Loucy (cell line): ENCODE data around the gene CNNM3.

Experiments
- CTCF ChIP-seq: fragments of 200-600 bp; sonication (generic); conservative IDR thresholded peaks from 2 replicates; pipeline ENCODE4 v1.5.1; 2014; ENCODE audit warnings: mild to moderate bottlenecking, antibody characterized with exemption, low read length
- EZH2phosphoT487 ChIP-seq: fragments of 200-600 bp; IDR thresholded peaks from 2 replicates; pipeline ENCODE4 v1.6.1; 2018; ENCODE audit warnings: antibody characterized with exemption, mild to moderate bottlenecking, moderate library complexity, borderline replicate concordance

GRCh38 chr2:96816127-96816835, at the start of gene CNNM3:
- TF ChIP-seq EZH2phosphoT487, result no peak
- TF ChIP-seq CTCF, result no peak; the same call in 1 of the 2 replicates
